Lung (tissue), 12 donors: ENCODE results near the gene ARMC5. TPM values are rescaled to one million over a fixed set of nuclear protein-coding genes. Genes with fewer than 3 reads are reported as not detected.
"Not testable (repeated sequence)": the region's sequence is repeated elsewhere in the genome, so short reads cannot be mapped to it uniquely, and the experiment has no call there.

ENCODE experiments used
- ATAC-seq: fragments of 200-7000 bp; cut with Tn5 transposase; one replicate; pipeline ENCODE4 v1.9.1; 2020; ENCODE audit warnings: moderate number of reproducible peaks; ENCODE audit not compliant: insufficient read depth, low FRiP score
- DNase-seq, 3 donors: peaks; one replicate each; pipeline ENCODE4 v3.0.0-alpha.2; 2013 to 2017
- H3K27ac ChIP-seq, 2 donors: one replicate each; pipeline ENCODE4 v1.5.1; 2013; ENCODE audit warnings: mild to moderate bottlenecking in 2 of 2, moderate library complexity in 2 of 2, control low read depth in 1 of 2, inconsistent platforms in 1 of 2, low read depth in 1 of 2, low read length in 1 of 2
- H3K27me3 ChIP-seq, 3 donors: one replicate each; pipeline ENCODE4 v1.5.1; 2013; ENCODE audit warnings: low read length in 2 of 3; ENCODE audit not compliant: control insufficient read depth in 3 of 3, insufficient read depth in 3 of 3
- H3K36me3 ChIP-seq, 4 donors: one replicate each; pipeline ENCODE4 v1.5.1; 2013; ENCODE audit warnings: low read length in 4 of 4, mild to moderate bottlenecking in 1 of 4, moderate library complexity in 1 of 4; ENCODE audit not compliant: control insufficient read depth in 4 of 4, insufficient read depth in 4 of 4
- H3K4me1 ChIP-seq, 5 donors: one replicate each; pipeline ENCODE4 v1.5.1; 2013; ENCODE audit warnings: low read length in 5 of 5, mild to moderate bottlenecking in 2 of 5, moderate library complexity in 1 of 5; ENCODE audit not compliant: control insufficient read depth in 5 of 5, insufficient read depth in 5 of 5
- H3K4me3 ChIP-seq: one replicate; pipeline ENCODE4 v1.5.1; 2013; ENCODE audit warnings: mild to moderate bottlenecking, control low read depth, moderate library complexity
- H3K9ac ChIP-seq, 2 donors: one replicate each; pipeline ENCODE4 v1.5.1; 2013; ENCODE audit warnings: low read length in 2 of 2, control low read depth in 1 of 2; ENCODE audit not compliant: insufficient read depth in 1 of 2
- H3K9me3 ChIP-seq, 4 donors: one replicate each; pipeline ENCODE4 v1.5.1; 2013; ENCODE audit warnings: low read length in 3 of 4, mild to moderate bottlenecking in 1 of 4, moderate library complexity in 1 of 4; ENCODE audit not compliant: control insufficient read depth in 4 of 4, insufficient read depth in 3 of 4
- WGBS, 2 donors: extraction: QIAGEN DNeasy Blood & Tissue Kit; methylation state at CpG; one replicate each; pipeline ENCODE4 v1.1.7; 2013; 5-methylcytosine and 5-hydroxymethylcytosine counted together
- polyA plus RNA-seq, 2 donors: library from polyadenylated mRNA; stranded (reverse); fragments of 200-250 nt; gene quantifications; one replicate each; pipeline ENCODE4 v1.2.1, GENCODE V29; 2013
- total RNA-seq, 2 donors: library from RNA; depleted of rRNA in 1 of 2; stranded (reverse); fragments of >200 nt in 1 of 2; gene quantifications; one replicate each; pipeline ENCODE4 v1.2.1, GENCODE V29; 2014 to 2021
- TF ChIP-seq, protein P1 (sequence below): IDR thresholded peaks from 2 replicates; pipeline ENCODE4 v1.5.1; 2012; ENCODE audit warnings: mild to moderate bottlenecking; ENCODE audit errors: control extremely low read depth, extremely low read depth
- donor health status: control.
- donor health status: control.
- donor health status: Bipolar disorder and iron deficiency.
- donor health status: healthy.
- donor health status: DM: yes; HTN: yes; CAD: no.

The ARMC5 gene
- total and polyA plus RNA-seq, 4 donors, result 8.2 to 16.7 (median 12.3) TPM

DNA sequence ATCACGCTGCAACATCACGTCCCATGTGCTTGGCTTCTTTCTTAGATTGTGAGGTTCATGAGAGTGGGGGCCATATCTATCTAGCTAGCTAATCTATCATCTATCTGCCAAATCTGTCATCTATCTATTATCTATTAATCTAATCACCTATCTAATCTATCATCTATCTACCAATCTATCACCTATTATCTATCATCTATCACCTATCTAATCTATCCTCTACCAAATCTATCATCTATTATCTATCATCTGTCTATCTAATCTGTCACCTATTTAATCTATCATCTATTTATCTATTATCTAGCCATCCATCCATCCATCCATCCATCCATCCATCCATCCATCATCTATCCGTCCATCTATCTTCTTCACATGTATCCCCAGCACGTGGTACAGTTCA, 45.4 kb upstream of the ARMC5 start:
- H3K4me3 ChIP-seq, result no peak overlapping the region
- H3K9me3 ChIP-seq, result peaks cover 0 to 4% (median 0%) of the 10 kb centered on the region in 4 donors
- TF ChIP-seq, protein P1, sequence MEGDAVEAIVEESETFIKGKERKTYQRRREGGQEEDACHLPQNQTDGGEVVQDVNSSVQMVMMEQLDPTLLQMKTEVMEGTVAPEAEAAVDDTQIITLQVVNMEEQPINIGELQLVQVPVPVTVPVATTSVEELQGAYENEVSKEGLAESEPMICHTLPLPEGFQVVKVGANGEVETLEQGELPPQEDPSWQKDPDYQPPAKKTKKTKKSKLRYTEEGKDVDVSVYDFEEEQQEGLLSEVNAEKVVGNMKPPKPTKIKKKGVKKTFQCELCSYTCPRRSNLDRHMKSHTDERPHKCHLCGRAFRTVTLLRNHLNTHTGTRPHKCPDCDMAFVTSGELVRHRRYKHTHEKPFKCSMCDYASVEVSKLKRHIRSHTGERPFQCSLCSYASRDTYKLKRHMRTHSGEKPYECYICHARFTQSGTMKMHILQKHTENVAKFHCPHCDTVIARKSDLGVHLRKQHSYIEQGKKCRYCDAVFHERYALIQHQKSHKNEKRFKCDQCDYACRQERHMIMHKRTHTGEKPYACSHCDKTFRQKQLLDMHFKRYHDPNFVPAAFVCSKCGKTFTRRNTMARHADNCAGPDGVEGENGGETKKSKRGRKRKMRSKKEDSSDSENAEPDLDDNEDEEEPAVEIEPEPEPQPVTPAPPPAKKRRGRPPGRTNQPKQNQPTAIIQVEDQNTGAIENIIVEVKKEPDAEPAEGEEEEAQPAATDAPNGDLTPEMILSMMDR, result no peak
- H3K27me3 ChIP-seq, result peaks cover 0 to 7% (median 0%) of the 10 kb centered on the region in 3 donors
- H3K27ac ChIP-seq, result no peak overlapping the region
- no peak for DNase-seq
- no peak overlapping the region for H3K9ac ChIP-seq
- 83 to 96% methylated on average over 4 of the region's 4 CpGs for WGBS, 2 donors
- ATAC-seq, result no peak
- no peaks in the 10 kb centered on the region for H3K36me3 ChIP-seq
- H3K4me1 ChIP-seq, result no peaks in the 10 kb centered on the region

DNA sequence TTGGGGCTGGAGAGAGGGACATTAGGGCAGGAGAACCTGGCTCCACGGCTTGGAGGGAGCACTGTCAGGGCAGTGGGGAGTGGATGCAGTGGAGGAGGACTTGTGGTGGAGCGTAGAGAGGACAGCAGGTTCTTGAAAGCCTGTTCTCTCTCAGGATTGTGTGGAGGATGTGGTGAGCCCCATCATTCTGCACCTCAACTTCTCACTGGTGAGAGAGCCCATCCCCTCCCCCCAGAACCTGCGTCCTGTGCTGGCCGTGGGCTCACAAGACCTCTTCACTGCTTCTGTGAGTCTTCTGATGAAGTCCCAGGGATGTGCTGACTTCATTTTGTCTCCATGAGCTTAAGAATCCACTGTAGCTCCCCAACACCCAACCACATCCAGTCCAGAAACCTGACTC, 44.6 kb upstream of the ARMC5 start:
- no peak overlapping the region for H3K4me3 ChIP-seq
- WGBS, 2 donors, result 74 to 89% methylated on average over 4 of the region's 4 CpGs
- H3K27ac ChIP-seq, result no peak overlapping the region
- H3K9ac ChIP-seq, result no peak overlapping the region
- no peaks in the 10 kb centered on the region for H3K36me3 ChIP-seq
- no peaks in the 10 kb centered on the region for H3K4me1 ChIP-seq
- peaks cover 0 to 7% (median 0%) of the 10 kb centered on the region in 3 donors for H3K27me3 ChIP-seq
- H3K9me3 ChIP-seq, result peaks cover 0 to 4% (median 0%) of the 10 kb centered on the region in 4 donors
- TF ChIP-seq, protein P1, result no peak
- ATAC-seq, result no peak
- DNase-seq, result no peak

DNA sequence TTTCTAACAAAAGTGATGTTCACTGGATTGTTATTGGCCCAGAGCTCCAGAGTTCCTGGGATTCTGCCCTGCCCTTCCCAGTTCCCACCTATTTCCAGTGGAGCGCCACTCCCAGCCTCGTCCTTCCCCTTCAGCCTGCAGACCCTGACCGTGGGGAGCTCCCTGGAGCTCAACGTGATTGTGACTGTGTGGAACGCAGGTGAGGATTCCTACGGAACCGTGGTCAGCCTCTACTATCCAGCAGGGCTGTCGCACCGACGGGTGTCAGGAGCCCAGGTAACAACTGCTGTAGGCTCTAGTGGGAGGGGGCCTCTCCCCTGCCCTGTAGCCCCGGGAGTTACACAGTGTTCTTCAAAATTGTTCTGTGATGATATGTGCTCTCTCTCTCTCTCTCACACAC, 42.9 kb upstream of the ARMC5 start:
- peaks cover 0 to 7% (median 0%) of the 10 kb centered on the region in 3 donors for H3K27me3 ChIP-seq
- TF ChIP-seq, protein P1, result no peak
- DNase-seq (no peak), ATAC-seq (no peak)
- H3K27ac ChIP-seq, result no peak overlapping the region
- H3K4me1 ChIP-seq, result no peaks in the 10 kb centered on the region
- peaks cover 0 to 4% (median 0%) of the 10 kb centered on the region in 4 donors for H3K9me3 ChIP-seq
- H3K4me3 ChIP-seq, result no peak overlapping the region
- 79 to 83% methylated on average over 11 of the region's 11 CpGs for WGBS, 2 donors
- H3K36me3 ChIP-seq, result no peaks in the 10 kb centered on the region
- H3K9ac ChIP-seq, result no peak overlapping the region

DNA sequence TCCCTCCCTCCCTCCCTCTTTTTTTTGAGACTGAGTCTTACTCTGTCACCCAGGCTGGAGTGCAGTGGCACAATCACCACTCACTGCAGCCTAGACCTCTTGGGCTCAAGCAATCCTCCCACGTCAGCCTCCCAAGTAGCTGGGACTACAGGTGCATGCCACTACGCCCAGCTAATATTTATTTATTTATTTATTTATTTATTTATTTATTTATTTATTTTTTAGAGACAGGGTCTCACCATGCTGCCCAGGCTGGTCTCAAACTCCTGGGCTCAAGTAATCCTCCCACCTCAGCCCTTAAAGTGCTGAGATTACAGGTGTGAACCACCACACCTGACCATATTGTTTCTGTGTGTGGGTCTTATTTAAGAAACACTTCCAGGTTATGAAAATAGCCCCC, 42.3 kb upstream of the ARMC5 start:
- not testable (repeated sequence) for H3K36me3 ChIP-seq, ATAC-seq, H3K9ac ChIP-seq, DNase-seq, H3K4me3 ChIP-seq, H3K4me1 ChIP-seq, H3K27me3 ChIP-seq, H3K9me3 ChIP-seq, H3K27ac ChIP-seq
- 79 to 95% methylated on average over 2 of the region's 2 CpGs for WGBS, 2 donors
